ENCODE results near the gene MTERF4.
A peak's percentile ranks its signal among the peaks of the same experiment; 100 is the strongest.

Gene MTERF4

GRCh38 chr2:241102239-241102803 lies at the start of gene MTERF4:
Gene MTERF4 (minus strand): TSS chr2:241102287. CDS start chr2:241102273, 14 bp downstream.
- peak within 1 kb of the TSS; percentile 73 for H3K4me3 ChIP-seq (ENCODE audit: control insufficient read depth, low read depth, low read length)
- DNase-seq (ENCODE audit: low read depth): peak; percentile 72
- TF ChIP-seq CTCF (conservative IDR thresholded peaks at IDR 0.05; ENCODE audit: control insufficient read depth, insufficient read depth, low read depth, low read length): no peak

- peak; percentile 53 for DNase-seq (ENCODE audit: low read depth)
- no peak for TF ChIP-seq CTCF (conservative IDR thresholded peaks at IDR 0.05; ENCODE audit: control insufficient read depth, insufficient read depth, low read depth, low read length)
- H3K4me3 ChIP-seq (ENCODE audit: control insufficient read depth, low read depth, low read length): peak overlapping the region; percentile 72
Measured at GRCh38 chr2:241150660-241151530, 48.8 kb upstream of the MTERF4 start.

- TF ChIP-seq CTCF (conservative IDR thresholded peaks at IDR 0.05; ENCODE audit: control insufficient read depth, insufficient read depth, low read depth, low read length): no peak
- peak within 1 kb of the TSS; percentile 72 for H3K4me3 ChIP-seq (ENCODE audit: control insufficient read depth, low read depth, low read length)
Measured at GRCh38 chr2:241149925-241150659, 48.0 kb upstream of the MTERF4 start, which contains the start of gene PPP1R7. Gene PPP1R7 (plus strand): TSS chr2:241150467. CDS start chr2:241150496, 29 bp downstream.

GRCh38 chr2:241149675-241149924 lies 47.5 kb upstream of the MTERF4 start:
- no peak for TF ChIP-seq CTCF (conservative IDR thresholded peaks at IDR 0.05; ENCODE audit: control insufficient read depth, insufficient read depth, low read depth, low read length)
- no peak for DNase-seq (ENCODE audit: low read depth)
- H3K4me3 ChIP-seq (ENCODE audit: control insufficient read depth, low read depth, low read length): peak overlapping the region; percentile 72

More at GRCh38 chr2:241149925-241150659, 48.0 kb upstream of the MTERF4 start, which contains the start of gene PPP1R7:
- peak; percentile 88 for DNase-seq (ENCODE audit: low read depth)

- H3K4me3 ChIP-seq (ENCODE audit: control insufficient read depth, low read depth, low read length): peak within 1 kb of the TSS; percentile 72
- peak; percentile 93 for DNase-seq (ENCODE audit: low read depth)
- TF ChIP-seq CTCF (conservative IDR thresholded peaks at IDR 0.05; ENCODE audit: control insufficient read depth, insufficient read depth, low read depth, low read length): no peak
Measured at GRCh38 chr2:241148891-241149674, 47.0 kb upstream of the MTERF4 start, which contains the start of gene PASK. Gene PASK (minus strand): TSS chr2:241149472. CDS start chr2:241143032, 6,440 bp downstream.

- H3K4me3 ChIP-seq (ENCODE audit: control insufficient read depth, low read depth, low read length): peak overlapping the region; percentile 42
- DNase-seq (ENCODE audit: low read depth): no peak
- no peak for TF ChIP-seq CTCF (conservative IDR thresholded peaks at IDR 0.05; ENCODE audit: control insufficient read depth, insufficient read depth, low read depth, low read length)
Measured at GRCh38 chr2:241148239-241148638, 46.2 kb upstream of the MTERF4 start.

Data from fibroblast of mammary gland (primary cell).